GM12801 (cell line): ENCODE results near the gene IL37.

Experiments
- CTCF ChIP-seq: IDR thresholded peaks from one replicate; pipeline ENCODE4 v1.5.1; 2011; ENCODE audit warnings: control low read depth; ENCODE audit not compliant: insufficient read length; ENCODE audit errors: extremely low read depth

IL37 gene

DNA sequence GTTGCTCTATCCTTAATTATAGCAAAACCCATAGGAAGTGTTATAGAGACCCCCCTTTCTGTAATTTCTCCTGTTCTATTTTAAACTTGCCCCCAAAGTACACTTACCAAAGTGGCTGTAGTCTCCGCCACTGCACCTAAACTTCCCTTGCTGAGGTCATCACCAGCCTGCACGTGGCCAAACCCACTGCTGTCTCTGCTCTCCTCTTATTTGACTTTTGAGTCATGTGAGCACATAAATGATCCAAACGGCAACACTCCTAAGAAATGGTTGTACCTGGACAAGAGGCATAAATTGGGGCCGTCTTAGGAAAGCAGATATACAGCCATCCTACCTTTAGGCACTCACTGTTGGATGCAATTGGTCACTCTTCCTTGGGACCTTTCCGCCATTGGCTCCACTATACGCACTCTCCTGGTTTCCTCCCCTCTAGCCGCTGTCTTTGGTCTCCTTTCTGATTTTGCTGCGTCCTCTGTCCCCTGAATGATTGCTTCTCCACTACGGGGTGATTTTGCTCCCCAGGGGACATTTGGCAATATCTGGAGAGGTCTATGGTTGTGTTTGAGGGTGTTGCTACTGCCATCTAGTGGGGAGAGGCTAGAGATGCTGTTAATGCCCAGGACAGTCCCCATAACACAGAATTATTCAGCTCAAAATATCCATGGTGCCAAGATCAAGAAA is 47.6 kb downstream of the IL37 start:
- no peak for TF ChIP-seq CTCF

- TF ChIP-seq CTCF, result no peak
Measured at GRCh38 chr2:112959109-112959812, 48.3 kb downstream of the IL37 start.

DNA sequence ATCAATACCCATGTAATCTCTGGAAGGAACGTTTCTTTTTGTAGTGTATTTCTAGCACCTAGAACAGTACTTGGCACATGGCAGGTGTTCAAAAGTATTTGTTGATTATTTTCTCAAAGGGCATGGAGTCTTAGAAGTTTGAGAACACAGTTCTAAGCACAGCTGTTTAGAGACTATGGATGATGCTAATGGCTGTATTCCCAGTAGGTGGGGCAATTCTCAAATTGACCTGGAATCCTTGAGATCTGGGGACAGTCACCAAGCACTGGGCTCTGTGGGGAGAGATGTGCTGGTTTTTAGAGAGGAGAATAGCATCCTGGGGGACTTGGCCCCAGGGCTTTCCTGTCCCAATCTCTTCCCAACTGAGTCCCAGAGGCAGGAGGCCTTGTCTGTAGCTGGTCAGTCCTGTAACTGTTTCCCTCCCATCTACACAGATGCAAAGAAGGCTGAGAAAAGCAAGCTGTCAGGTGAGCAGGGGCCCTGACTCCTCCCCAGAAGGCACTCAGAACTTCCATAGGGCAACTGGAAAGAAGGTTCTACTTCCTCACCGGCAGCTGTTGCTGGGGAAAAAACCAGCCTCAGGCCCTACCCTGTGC is 49.4 kb downstream of the IL37 start:
- no peak for TF ChIP-seq CTCF

DNA sequence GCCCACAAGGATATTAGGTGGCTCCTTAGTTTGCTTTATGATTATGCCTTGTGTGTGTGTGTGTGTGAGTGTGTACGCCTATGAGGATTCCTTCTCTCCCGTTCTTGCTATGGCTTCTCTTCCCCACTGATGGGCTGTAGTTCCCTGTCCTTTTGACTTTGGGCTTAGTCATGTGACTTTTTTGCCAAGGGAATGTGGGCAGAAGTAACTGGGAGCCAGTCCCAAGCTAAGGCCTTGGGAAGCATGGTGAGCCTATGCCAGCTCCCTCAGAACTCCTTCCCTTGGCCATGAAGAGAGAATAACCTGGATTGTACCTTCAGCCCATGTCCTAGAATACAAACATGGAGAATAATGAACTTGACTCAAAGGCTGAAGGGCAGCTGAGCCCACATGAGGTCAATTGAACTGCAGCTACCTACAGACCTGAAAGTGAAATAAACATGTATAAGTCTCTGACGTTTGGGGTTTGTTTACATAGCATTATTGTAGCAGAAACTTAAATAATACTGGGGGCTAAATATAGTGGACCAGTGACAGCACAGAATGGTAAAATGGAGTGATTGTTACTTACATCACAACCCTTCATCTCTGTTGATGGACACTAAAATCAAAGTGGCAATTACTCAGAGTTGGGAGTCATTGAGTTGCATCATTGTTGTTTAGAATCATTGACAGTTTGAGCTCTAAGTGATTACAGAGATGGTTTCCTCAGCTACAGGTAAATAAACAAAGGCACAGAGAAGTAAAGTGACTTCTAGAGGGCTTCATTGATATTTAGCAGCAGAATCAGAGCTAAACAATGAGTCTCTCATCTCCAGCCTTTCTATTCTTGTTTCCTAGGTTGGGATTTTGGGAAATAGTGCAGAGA is 51.6 kb downstream of the IL37 start:
- no peak for TF ChIP-seq CTCF

GRCh38 chr2:112967023-112967422 is 56.1 kb downstream of the IL37 start:
- TF ChIP-seq CTCF, result no peak
